Activated naive CD4-positive, alpha-beta T cell treated with anti-CD3 and anti-CD28 coated beads, Interleukin-2, amount 10 ng/mL, durations not matched to agents 5 hours and 36 hours (primary cell): ENCODE results near the gene CFAP221. TPM values are rescaled to one million over a fixed set of nuclear protein-coding genes. Genes with fewer than 3 reads are reported as not detected.

Source experiments
- total RNA-seq, 2 experiments: library from RNA; stranded (reverse); gene quantifications; one replicate each; pipeline ENCODE4 v1.2.3, GENCODE V29; 2021

The CFAP221 gene
- not detected for total RNA-seq

DNA sequence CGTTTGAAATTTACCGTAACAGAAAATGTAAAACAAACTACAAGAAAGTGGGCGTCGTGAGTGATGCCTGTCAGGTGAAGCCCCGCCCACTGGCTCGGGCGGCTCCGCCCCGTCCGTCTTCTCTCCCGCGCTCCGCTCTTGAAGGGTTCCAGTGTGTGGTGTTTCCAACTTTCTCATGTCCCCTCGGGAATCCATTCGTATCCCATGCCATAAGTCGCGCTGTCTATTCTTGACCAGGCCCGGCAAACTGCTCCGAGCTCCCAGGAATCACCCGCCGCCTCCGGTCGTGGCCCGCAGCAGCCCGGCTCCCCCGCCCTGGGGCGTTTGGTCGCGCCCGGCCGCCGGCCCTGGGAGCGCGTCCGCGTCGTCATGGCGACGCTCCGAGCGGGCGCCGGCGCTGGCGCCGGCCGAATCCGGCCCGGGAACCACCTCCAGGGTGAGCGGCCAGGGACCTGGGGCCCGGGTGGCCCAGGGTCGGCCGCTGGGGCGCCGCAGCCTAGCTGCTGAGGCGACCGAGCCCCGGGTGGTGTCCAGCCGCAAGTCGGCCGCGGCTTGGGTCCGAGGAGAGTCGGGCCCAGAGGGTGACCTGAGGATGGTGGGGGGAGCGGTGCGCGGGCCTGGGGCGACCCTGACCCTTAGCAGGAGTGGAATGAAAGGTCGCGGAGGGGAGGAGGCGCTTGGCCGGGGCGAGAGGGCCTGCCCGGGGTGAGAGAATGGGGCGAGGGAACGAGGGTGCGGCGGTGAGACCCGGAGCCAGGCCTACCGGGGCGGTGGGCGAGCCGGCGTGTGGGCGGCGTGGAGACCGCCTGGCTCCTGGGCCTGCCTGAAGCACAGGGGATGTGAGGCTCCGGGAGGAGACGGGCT is at the start of gene CFAP221:
Gene CFAP221 (plus strand): TSS at position 375 of the 864 bp plus-strand sequence. CDS start 1,683 bp downstream, outside the sequence.

GRCh38 chr2:119523952-119524694 is 20.1 kb upstream of the CFAP221 start, which contains the start of gene SCTR:
TSS of gene SCTR (minus strand) at chr2:119524483. CDS start at chr2:119524226, 257 bp downstream.

Other genes starting within 250 kb of the CFAP221 start
- 1 to 10 TPM; 4.8 to 5.0 TPM for gene C2orf76, start 177.6 kb upstream of the CFAP221 start, total RNA-seq
- 100 to 1,000 TPM; 141 to 147 TPM for gene DBI, start 177.5 kb upstream of the CFAP221 start, total RNA-seq
- not detected for gene TMEM37, start 112.6 kb upstream of the CFAP221 start, total RNA-seq
- gene SCTR, start 20.0 kb upstream of the CFAP221 start, total RNA-seq, result not detected
- 10 to 100 TPM; 11.0 to 11.1 TPM for gene TMEM177, start 134.8 kb downstream of the CFAP221 start, total RNA-seq
- gene PTPN4, start 215.5 kb downstream of the CFAP221 start, total RNA-seq, result 10 to 100 TPM; 68.1 to 80.2 TPM